GM18867 (cell line): ENCODE measurements around the gene SZRD1.

Experiments used
- ATAC-seq: cut with Tn5 transposase; IDR thresholded peaks from one replicate; pipeline ENCODE4 v1.9.1; 2021; ENCODE audit warnings: mild to moderate bottlenecking, moderate library complexity; ENCODE audit not compliant: unreplicated experiment

The SZRD1 gene

DNA sequence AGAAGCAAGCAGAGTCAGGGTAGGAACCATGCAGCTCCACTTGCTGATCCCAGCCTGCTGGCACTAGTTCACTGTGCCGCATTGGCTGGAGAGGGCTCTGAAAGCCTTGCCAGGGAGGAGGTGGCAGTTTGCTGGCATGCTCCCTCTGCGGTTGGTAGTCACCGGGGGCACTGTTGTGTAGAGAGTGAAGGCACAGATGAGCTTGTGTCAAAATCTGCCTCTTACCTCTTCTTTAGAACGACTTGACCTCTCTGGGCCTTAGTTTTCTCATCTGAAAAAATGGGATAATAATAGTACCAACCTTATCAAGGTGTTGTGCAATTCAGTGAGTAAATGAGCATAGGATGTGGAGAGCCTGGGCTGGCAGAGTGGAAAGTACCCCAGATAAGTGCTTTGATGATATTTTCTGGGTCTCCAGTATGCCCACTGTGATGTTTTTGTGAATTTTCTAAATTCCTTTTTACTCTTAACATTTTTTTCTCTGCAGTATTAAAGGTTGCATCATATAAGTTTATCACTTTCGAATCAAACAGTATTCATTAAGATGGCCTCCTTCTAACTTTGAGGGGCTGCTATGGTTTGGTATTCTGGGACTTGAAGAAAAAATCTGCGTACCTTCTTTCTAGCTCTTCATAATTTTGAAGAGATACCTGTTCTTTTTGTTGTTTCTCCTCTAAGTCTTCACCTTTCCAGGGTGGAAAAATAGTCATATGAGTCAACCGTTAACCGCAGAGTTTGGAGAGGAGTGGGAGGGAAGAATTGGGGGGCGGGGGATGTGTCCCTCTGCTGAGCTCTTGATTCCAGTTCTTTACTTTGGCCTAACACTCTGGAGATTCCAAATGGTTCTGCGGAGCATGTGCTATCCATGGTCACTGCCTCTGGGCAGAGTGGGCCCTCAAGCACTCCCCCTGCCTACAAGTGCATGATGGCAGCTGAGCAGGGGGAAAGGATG, 26.8 kb downstream of the SZRD1 start:
- ATAC-seq, result no peak

DNA sequence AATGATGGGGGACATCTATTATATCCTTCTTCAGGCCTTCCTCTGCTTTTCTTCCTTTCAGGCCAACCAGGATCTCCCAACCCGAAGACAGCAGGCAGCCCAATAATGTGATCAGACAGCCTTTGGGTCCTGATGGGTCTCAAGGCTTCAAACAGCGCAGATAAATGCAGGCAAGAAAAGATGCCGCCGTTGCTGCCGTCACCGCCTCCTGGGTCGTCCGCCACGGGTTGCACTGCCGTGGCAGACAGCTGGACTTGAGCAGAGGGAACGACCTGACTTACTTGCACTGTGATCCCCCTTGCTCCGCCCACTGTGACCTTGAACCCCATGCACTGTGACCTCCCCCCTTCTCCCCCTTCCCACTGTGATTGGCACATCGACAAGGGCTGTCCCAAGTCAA, 27.9 kb downstream of the SZRD1 start:
- ATAC-seq, result no peak

DNA sequence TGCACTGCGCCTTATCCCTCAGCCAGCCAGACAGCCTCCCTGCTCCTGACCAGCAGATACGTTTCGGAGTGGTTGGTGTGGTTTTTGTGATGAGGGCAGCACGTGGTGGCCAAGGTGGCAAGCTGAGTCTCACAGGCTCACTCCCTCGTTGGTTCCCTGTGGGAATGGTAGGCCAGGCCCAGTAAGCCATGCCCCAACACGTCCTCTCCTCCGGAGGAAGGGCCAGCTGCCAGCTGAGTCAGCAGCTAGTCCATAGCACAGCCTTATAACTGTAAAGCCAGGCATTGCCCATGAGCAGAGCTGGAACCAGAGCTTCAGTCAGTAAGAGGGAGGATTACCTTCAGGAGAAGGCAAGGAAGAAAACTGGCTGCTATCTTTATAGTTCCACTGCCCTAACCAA, 29.5 kb downstream of the SZRD1 start:
- ATAC-seq, result no peak

DNA sequence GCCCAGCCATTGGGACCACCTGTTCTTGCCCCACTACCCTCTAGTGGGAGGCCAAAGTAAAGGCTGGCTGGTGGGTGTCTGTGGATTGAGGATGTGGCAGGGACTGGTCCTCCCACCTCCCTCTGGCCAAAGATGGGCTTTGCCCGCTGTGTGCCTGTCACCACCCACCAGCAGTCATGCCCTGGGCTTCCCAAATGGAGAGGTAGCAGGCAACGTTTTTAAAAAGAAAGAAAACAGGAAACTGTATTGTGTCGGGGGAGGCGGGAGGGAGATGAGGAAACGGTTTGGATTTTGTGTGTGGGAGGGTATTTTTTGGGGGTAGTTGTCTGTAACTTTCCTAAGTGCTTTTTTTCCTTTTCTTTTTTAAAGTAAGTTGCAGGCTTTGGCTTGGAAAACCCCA, 30.1 kb downstream of the SZRD1 start:
- no peak for ATAC-seq

DNA sequence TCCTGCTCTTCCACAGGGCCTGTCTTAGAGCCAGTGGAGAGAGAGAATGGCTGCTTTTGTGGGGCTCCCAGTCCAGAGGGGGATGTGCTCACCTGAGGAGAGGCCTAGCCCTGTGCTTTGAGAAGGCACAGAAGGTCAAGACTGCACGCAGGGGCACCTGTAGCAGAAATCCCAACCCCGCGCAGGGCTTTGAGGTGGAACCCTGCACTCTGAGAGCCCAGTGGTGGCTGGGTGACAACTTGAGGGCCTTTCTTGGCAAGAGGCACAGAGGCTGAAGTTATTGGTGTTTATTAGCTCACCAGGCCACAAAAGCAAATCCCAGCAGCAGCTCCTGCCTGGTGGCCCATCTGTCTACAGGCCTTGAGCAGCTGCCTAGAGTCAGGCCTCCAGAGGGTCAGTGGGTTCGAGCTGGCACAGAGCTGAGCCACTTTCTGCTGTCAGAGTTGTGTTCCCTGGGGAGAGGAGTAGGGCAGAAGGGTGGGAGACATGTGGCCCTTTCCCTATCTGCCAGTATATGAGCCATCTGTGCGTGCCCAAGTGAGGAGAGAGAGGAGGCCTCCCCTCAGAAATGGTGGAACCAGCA, 31.4 kb downstream of the SZRD1 start:
- no peak for ATAC-seq

DNA sequence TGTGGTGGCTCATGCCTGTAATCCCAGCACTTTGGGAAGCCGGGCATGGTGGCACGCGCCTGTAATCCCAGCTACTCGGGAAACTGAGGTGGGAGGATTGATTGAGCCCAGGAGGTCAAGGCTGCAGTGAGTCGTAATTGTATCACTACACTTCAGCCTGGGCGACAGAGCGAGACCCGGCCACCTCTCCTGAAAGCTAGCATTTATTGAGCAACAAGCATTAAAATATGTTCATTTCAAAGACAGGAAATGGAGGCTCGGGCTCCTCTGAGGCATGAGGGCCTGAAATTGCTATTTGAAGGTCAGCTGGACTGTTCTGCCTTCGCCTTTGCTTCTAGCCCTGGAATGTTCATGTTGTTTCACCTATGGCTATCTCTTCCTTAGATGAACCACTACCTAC, 35.7 kb downstream of the SZRD1 start:
- ATAC-seq, result no peak

DNA sequence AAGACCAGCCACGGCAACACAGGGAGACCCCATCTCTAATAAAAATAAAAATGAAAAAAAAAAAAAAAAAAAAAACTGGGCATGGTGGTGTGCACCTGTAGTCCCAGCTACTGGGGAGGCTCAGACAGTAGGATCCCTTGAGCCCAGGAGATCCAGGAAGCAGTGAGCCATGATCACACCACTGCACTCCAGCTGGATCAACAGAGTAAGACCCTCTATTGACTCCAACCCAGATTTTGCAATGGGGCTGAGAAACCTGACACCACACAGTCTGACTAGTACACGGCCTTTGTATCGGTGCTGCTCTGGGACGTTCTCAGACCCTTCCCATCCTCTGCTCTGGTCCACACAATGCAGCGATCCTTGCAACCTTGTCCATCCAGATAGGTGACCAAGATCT, 38.4 kb downstream of the SZRD1 start:
- no peak for ATAC-seq

DNA sequence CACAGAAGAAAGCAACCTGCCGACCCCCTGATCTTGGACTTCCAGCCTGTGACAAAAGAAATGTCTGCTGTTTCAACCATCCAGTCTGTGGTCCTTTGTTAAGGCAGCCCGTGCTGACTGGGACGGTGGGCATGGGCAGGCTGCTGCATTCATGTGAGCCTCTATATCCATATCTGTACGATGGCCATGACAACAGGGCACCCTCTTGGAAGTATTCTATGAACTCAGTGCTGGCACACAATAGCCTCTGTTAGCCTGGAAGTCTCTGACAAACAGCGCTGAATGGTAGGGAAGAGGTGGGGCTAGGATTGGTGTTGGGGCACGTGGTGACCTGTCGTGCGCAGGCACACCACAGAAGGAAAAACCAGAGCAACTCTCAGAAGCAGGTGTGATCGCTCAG, 39.8 kb downstream of the SZRD1 start:
- no peak for ATAC-seq

DNA sequence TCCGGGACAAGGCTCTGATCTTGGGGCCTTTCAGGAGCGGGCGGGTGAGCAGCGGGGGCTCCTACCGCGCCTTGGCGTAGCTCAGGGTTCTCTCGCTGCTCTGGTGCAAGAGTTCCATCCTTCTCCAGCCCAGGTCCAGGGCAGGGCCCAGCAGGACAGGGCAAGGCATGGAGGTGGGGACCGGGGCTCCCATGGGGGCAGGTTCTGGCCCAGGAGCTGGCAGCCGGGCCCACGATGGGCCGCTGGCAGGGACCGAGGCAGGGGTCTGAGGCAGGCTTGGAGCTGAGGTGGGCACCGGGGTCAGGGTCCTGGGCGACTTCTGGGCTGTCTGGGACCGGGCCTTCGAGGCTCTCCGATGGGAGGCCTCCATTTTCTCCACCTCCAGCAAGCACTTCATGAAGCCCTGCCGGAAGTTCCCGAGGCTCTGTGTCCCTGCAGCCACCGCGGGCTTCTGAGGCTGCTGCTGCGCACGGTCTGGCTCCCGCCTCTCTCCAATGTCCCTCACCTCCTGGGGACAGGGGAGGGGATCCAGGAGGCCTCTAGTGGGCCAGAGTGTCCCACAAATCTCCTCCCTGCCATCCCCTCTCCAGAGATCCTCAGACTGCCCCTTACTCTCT, 42.6 kb downstream of the SZRD1 start:
- ATAC-seq, result no peak

DNA sequence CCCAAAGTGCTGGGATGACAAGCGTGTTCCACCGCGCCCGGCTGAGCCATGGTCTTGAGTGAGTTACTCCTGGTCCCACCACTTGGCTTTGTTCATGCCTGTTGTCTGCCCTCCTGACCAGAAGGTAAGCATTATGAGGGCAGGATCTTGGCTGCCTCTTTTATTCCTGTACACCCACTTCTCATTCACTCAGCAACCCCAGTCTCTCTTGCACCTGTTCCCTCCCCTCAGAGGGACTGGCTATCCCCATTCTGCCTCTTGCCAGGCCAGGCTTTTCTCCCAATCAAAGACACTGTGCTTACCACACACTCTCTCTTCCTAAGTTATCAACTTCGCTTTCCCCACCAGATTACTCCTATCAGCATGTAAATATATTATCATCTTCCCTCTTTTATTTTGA, 43.8 kb downstream of the SZRD1 start:
- no peak for ATAC-seq

DNA sequence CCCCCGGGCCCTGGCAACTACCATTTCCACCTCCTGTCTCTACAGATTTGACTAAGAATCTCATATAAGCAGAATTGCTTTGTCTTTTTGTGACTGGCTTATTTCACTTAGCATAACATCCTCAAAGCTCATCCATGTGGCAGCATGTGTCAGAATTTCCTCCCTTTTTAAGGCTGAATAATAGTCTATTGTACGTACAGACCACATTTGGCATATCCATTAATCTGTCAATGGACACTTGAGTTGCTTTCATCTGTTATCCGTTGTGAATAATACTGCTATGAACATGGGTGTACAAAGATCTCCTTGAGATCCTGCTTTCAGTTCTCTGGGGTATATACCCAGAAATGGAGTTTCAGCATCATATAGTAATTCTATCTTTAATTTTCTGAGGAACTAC, 46.1 kb downstream of the SZRD1 start:
- ATAC-seq, result no peak

DNA sequence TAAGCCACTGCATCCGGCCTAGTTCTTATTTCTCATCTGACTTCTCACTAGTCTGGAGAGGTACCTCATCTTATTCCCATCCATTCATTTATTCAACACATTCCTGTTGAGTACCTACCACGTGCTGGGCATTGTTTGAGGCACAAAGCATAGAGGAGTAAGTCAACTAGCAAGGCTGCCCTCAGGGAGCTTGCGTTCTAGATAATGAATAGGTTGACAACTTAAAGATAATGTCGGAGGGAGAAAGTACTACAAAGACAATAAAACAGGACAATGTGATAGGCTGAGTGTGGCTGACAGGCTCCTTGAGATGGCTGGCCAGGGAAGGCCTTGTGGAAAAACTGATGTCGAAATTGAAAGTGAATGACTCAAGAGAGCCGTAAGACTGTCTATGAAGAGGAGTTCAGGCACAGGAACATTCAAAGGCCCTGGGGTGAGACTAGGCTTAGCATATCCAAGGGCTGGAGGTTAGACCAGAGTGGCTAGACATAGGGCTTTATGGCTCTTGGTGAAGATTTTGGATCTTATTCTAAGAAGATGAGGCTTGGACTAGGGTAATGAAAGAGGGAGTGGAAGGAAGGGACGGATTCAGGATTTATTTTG, 51.9 kb downstream of the SZRD1 start:
- no peak for ATAC-seq

DNA sequence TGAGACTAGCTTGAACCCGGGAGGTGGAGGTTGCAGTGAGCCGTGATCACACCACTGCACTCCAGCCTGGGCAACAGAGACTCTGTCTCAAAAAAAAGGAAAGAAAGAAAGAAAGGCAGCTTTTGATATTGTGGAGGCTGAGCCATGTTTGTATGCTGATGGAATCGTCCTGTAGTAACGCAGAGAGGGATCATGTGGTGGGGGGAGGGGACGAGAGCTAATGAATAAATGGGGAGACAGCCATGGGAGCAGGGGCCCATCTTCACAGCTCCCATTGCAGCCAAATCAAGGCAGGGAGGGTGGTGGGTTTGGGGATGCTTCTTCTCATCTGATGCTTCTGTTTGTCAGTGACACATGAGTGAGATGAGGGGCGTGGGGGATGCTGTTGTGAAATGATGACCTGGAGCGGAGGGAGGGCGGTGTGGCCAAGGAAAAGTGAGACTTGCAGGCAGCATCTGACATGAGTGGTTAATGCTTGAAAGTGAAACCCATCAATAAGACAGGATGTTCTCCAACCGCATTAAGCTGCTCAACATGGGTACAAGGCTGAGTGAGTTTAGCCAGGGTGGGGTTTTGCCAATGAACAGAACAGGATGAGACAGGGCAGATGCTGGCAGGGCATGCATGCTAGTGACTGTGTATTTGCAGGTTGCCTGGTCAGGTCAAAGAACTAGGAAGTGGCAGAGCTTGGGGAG, 53.5 kb downstream of the SZRD1 start:
- ATAC-seq, result peak; percentile 90

DNA sequence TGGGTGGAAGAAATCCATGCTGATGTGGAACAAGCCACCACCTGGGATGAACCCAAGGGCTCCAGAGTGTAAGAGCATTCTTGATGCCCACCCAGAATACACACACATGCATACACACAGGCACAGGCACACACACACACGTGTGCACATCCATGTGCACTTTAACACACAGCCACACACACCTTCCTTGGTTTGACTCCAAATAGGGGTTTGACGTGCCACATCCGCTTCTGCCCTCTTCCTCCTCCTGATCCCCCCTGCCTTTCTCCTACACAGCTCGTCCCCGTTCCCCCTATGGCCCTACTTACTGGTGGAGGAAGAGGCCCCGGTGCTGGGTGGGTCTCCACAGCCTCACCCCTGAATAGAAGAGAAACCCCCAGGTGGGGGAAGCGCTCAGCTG, 54.2 kb downstream of the SZRD1 start:
- no peak for ATAC-seq

DNA sequence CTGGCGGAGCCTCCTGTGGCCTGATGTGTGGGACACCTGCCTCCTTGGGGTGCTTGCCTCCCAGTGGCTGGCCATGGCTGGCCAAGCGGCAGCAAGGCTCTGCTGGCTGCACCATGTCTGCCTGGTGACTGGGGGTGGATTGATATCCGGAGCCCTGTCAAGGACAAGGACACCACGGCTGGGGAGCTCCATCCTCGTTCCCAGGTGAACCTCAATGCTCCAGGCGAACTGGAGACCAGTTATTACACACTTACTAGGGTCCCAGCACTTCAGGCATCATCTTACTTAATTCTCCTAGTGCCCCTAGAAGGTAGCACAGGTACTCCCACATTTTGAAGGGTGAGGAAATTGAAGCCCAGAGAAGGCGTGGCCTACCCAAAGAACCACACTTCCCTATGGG, 55.0 kb downstream of the SZRD1 start:
- no peak for ATAC-seq

DNA sequence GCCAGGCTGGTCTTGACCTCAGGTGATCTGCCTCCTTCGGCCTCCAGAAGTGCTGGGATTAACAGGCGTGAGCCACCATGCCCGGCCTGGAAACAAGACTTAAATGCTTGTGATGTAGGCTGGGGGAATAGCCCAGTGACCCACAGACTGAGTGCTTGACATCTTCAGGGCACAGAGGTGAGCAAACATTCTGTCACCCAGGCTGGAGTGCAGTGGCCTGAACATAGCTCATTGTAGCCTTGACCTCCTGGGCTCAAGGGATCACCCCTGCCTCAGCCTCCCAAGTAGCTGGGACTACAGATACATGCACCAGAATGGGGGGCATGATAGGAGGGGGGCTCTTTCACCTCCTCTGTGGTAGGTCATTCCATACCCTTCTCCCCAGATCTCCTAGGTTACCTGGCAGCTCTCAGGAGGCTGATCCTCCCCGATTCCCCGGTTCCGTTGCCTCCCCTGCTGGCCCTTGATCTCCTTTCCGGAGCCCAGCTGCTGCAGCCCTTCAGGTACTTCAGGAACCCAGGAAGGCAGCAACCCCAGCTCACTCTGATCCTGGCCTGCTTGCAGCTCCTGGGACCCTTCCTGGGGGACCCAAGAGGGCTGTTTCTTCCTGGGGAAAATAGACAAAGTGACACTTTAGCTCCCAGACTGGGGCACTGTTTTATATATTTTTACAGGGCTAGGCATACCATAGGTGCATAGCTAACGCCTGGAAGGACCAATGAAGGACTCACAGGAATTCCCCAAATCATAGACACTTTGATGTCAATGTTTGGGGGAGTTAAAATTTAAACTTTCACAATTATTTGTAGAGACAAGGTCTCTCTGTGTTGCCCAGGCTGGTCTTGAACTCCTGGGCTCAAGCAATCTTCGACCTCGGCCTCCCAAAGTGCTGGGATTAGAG, 58.3 kb downstream of the SZRD1 start:
- no peak for ATAC-seq

DNA sequence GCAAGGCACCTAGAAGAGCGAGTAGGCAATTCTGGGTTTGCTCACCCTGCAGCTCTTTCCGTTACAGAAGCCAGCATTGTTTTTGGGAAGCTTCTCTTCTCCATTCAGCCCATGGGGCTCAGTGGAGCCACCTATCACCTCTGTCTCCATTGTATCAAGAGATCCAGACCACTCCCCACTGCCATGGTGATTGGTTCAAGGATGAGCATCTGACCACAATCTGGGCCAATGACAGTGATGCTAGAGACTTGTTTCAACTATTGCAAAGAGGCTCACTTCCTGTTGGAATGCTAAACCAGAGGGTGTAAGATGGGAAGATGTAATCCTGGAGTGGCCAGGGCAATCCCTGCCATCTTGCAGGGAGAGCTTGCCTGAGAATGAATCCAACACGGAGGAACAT, 63.6 kb downstream of the SZRD1 start:
- ATAC-seq, result no peak

DNA sequence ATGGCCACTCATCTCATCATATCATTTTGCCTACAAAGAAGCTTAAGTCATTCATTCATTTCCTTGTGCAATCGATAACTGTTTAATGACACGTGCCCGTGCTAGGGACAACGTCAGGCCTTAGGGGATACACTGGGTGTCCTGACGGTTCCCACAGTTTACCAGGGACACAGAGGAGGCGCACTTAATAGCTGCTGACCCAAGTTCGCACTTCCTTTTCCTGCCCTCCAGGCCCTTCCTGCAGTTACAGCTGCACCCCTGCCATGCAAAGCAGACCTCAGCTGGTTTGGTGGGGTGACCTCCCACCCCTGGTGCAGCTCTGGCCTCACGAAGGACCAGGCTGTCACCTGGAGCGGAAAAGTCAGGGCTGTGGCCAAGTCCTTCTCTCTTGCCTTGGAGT, 66.0 kb downstream of the SZRD1 start:
- ATAC-seq, result no peak

DNA sequence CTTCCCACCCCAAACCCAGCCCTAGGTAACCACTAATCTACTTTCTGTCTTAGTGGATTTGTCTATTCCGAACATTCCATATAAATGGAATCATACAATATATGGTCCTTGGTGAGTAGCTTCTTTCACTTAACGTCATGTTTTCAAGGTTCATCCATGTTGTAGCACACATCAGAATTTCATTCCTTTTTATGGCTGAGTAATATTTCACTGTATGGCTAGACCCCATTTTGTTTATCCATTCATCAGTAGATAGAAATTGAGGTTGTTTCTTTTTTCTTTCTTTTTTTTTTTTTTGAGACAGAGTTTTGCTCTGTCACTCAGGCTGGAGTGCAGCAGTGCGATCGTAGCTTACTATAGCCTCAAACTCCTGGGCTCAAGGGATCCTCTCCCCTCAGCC, 67.0 kb downstream of the SZRD1 start:
- no peak for ATAC-seq

DNA sequence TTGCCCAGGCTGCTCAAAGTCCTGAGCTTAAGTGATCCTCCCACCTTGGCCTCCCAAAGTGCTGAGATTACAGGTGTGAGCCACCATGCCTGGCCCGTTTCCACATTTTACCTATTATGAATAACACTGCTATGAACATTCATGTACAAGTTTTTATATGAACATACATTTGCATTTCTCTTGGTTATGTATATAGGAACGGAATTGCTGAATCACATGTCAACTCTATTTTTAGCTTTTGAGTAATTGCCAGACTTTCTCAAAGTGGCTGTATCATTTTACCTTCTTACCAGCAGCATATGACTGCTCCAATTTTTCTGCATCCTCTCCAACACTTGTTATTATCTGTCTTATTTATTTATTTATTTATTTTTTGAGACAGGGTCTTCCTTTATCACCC, 67.5 kb downstream of the SZRD1 start:
- ATAC-seq, result no peak
